ENCODE data around the gene ARHGAP26.
"Not testable (repeated sequence)": the region's sequence is repeated elsewhere in the genome, so short reads cannot be mapped to it uniquely, and the experiment has no call there.

Gene ARHGAP26

GRCh38 chr5:142941245-142941644 is 171.1 kb downstream of the ARHGAP26 start:
- no peak for FAIRE-seq

GRCh38 chr5:142942901-142943300 is 172.7 kb downstream of the ARHGAP26 start:
- FAIRE-seq: no peak

- FAIRE-seq: no peak
Observed at GRCh38 chr5:142944140-142944539, 174.0 kb downstream of the ARHGAP26 start.

- no peak for FAIRE-seq
Observed at GRCh38 chr5:142945321-142945720, 175.1 kb downstream of the ARHGAP26 start.

GRCh38 chr5:142945845-142946244 is 175.7 kb downstream of the ARHGAP26 start:
- FAIRE-seq: no peak

GRCh38 chr5:142946547-142947426 is 176.6 kb downstream of the ARHGAP26 start:
- no peak for FAIRE-seq

- no peak for FAIRE-seq
Observed at GRCh38 chr5:142947427-142947709, 177.2 kb downstream of the ARHGAP26 start.

GRCh38 chr5:142952229-142952628 is 182.1 kb downstream of the ARHGAP26 start:
- no peak for FAIRE-seq

GRCh38 chr5:142952871-142953270 is 182.7 kb downstream of the ARHGAP26 start:
- FAIRE-seq: not testable (repeated sequence)

- FAIRE-seq: no peak
Observed at GRCh38 chr5:142954455-142954854, 184.3 kb downstream of the ARHGAP26 start.

- no peak for FAIRE-seq
Observed at GRCh38 chr5:142955628-142956027, 185.5 kb downstream of the ARHGAP26 start.

- FAIRE-seq: no peak
Observed at GRCh38 chr5:142957528-142957927, 187.4 kb downstream of the ARHGAP26 start.

GRCh38 chr5:142958944-142959682 is 188.9 kb downstream of the ARHGAP26 start:
- FAIRE-seq: no peak

- no peak for FAIRE-seq
Observed at GRCh38 chr5:142959683-142960657, 189.8 kb downstream of the ARHGAP26 start.

GRCh38 chr5:142961440-142962173 is 191.4 kb downstream of the ARHGAP26 start:
- FAIRE-seq: no peak

GRCh38 chr5:142962174-142962533 is 192.0 kb downstream of the ARHGAP26 start:
- FAIRE-seq: no peak

GRCh38 chr5:142965258-142966120 is 195.3 kb downstream of the ARHGAP26 start:
- FAIRE-seq: not testable (repeated sequence)

- no peak for FAIRE-seq
Observed at GRCh38 chr5:142966121-142966420, 195.9 kb downstream of the ARHGAP26 start.

- FAIRE-seq: no peak
Observed at GRCh38 chr5:142969186-142969585, 199.0 kb downstream of the ARHGAP26 start.

- FAIRE-seq: no peak
Observed at GRCh38 chr5:142969624-142970439, 199.7 kb downstream of the ARHGAP26 start.
